Activated T-helper 1 cell treated with anti-CD3 and anti-CD28 coated beads, Interleukin-12 subunit alpha, Interleukin-12 subunit beta, Interleukin-2, Interleukin-4 antibody, amounts not matched to agents 30 ng/mL and 10 ng/mL and 1 ng/mL, durations not matched to agents 14 hours and 24 hours and 36 hours (primary cell): ENCODE measurements around the gene GPA33. TPM values are rescaled to one million over a fixed set of nuclear protein-coding genes. Genes with fewer than 3 reads are reported as not detected.
"Not testable (repeated sequence)": the region's sequence is repeated elsewhere in the genome, so short reads cannot be mapped to it uniquely, and the experiment has no call there.

Experiments
- DNase-seq: peaks from one replicate; pipeline ENCODE4 v3.0.0; 2021; ENCODE audit warnings: low spot score
- H3K27ac Mint-ChIP-seq: one replicate; pipeline ENCODE4 v1.8.0; 2021; ENCODE audit warnings: mild to moderate bottlenecking, mixed read lengths
- H3K27me3 Mint-ChIP-seq: one replicate; pipeline ENCODE4 v1.8.0; 2022; ENCODE audit warnings: mild to moderate bottlenecking, moderate library complexity, mixed read lengths; ENCODE audit not compliant: insufficient read depth
- H3K36me3 Mint-ChIP-seq: one replicate; pipeline ENCODE4 v1.8.0; 2021; ENCODE audit warnings: low read depth, mixed read lengths
- H3K4me1 Mint-ChIP-seq: one replicate; pipeline ENCODE4 v1.8.0; 2021; ENCODE audit warnings: low read depth, mixed read lengths
- H3K4me3 Mint-ChIP-seq: one replicate; pipeline ENCODE4 v1.8.0; 2021; ENCODE audit warnings: mild to moderate bottlenecking, moderate library complexity, mixed read lengths
- H3K9me3 Mint-ChIP-seq: one replicate; pipeline ENCODE4 v1.8.0; 2021; ENCODE audit warnings: mixed read lengths
- intact Hi-C: fragments of 100-400 bp; cut with micrococcal nuclease; formaldehyde crosslinking; loops from one replicate; pipeline ENCODE4 v1.15.1; 2024
- total RNA-seq: library from RNA; stranded (reverse); gene quantifications from 2 replicates; pipeline ENCODE4 v1.2.3, GENCODE V29; 2022

The GPA33 gene
- total RNA-seq, 1 donor from 2014 or later = 0.08 TPM

DNA sequence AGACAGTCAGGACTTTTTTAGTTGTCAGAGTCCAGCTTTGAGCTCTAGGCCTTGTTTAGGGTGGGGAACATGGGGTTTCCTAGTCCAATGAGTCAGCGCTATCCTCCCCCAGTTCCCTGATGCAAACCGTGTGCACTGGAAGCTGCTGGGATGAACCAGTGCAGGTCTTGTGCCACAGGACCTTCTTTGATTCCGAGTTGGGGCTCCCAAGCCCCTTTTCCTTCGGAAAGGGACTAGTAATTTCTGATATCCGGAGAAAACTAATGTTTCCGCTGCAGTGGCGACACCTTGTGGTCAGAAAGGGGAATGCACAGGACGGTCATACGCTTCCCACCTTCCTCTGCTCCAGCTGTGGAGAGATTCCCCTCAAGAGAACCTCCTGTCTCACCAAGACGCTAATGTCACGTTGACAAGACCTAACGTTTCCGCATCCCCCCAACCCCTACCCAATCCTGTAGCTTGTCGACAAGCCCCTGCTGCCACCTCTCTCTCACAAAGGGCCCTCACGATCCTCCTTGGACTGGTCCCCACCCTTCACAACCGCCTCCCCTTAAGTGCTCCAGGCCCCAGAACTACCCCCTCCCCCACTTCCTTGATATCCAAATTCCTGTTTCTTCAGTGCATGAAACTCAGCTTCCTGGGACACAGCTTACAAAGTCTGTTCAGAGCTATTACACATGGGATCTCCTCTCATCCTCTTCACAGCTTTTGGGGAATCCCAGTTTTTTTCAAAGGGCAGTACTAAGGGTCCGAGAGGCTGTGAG lies 30.9 kb downstream of the GPA33 start:
- intact Hi-C loops = loop anchor here (1.0 to 10.0 kb wide), 7 partner anchors 14 to 1134 kb away; partner anchors contain the start of genes ILDR2 and TADA1
- Mint-ChIP-seq H3K4me1 (peaks cover 8% of the 10 kb centered on the region), H3K27me3 (no peaks in the 10 kb centered on the region), H3K4me3 (no peak overlapping the region), H3K36me3 (no peaks in the 10 kb centered on the region), H3K9me3 (no peaks in the 10 kb centered on the region), H3K27ac (no peak overlapping the region)
- DNase-seq = peak; percentile 60

DNA sequence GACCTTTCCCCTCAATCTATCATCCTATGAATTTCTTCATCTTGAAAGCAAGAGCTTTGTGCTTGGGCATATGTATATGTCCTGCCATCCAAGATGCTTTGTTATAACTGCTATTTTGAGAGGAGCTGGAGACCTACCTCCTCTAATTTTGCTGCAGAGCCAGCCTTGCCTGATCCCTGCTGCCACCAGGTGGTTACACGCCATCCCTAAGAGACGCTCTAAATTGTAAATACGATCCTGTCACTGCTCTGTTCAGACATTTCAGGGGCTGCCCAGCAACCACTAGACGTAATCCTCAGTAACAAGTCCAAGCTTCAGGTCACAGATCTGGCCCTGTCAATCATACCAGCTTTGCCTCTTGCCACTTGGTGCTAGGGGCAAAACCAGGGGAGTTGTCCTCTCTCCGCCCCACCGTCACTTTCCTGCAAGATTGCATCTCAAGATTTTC lies 32.9 kb downstream of the GPA33 start:
- Mint-ChIP-seq H3K4me1 (peaks cover 8% of the 10 kb centered on the region), H3K9me3 (no peaks in the 10 kb centered on the region), H3K4me3 (no peak overlapping the region), H3K27ac (no peak overlapping the region), H3K36me3 (no peaks in the 10 kb centered on the region), H3K27me3 (no peaks in the 10 kb centered on the region)
- DNase-seq = no peak
- intact Hi-C loops = loop anchor here (5.0 to 10.0 kb wide), 2 partner anchors 315 to 1132 kb away; no protein-coding TSS in a partner anchor

GRCh38 chr1:167056529-167057231 lies 33.5 kb downstream of the GPA33 start:
- Mint-ChIP-seq H3K36me3 (no peaks in the 10 kb centered on the region), H3K9me3 (no peaks in the 10 kb centered on the region), H3K27ac (no peak overlapping the region), H3K4me1 (peaks cover 8% of the 10 kb centered on the region), H3K4me3 (no peak overlapping the region), H3K27me3 (no peaks in the 10 kb centered on the region)
- no peak for DNase-seq
- intact Hi-C loops = loop anchor here (5.0 to 10.0 kb wide), 2 partner anchors 314 to 1132 kb away; no protein-coding TSS in a partner anchor

- intact Hi-C loops = loop anchor here (5.0 to 10.0 kb wide), 2 partner anchors 313 to 1130 kb away; no protein-coding TSS in a partner anchor
- H3K27ac Mint-ChIP-seq = no peak overlapping the region
These were observed 35.1 kb downstream of the GPA33 start for GRCh38 chr1:167054946-167055630.

GRCh38 chr1:167054531-167054930 lies 35.6 kb downstream of the GPA33 start:
- H3K4me1 Mint-ChIP-seq = peaks cover 7% of the 10 kb centered on the region
- DNase-seq = no peak
- no peak overlapping the region for H3K27ac Mint-ChIP-seq
- H3K9me3 Mint-ChIP-seq = no peaks in the 10 kb centered on the region
- H3K36me3 Mint-ChIP-seq = no peaks in the 10 kb centered on the region
- no peak overlapping the region for H3K4me3 Mint-ChIP-seq
- intact Hi-C loops = loop anchor here (10.0 kb wide), 1 partner anchor 1130 kb away; no protein-coding TSS in a partner anchor
- H3K27me3 Mint-ChIP-seq = no peaks in the 10 kb centered on the region

More at GRCh38 chr1:167054946-167055630, 35.1 kb downstream of the GPA33 start:
- Mint-ChIP-seq H3K27me3 (no peaks in the 10 kb centered on the region), H3K36me3 (no peaks in the 10 kb centered on the region), H3K9me3 (no peaks in the 10 kb centered on the region), H3K4me1 (peaks cover 8% of the 10 kb centered on the region), H3K4me3 (no peak overlapping the region)
- DNase-seq = no peak

- no peak overlapping the region for H3K4me3 Mint-ChIP-seq
- H3K36me3 Mint-ChIP-seq = no peaks in the 10 kb centered on the region
- DNase-seq = no peak
- no peaks in the 10 kb centered on the region for H3K9me3 Mint-ChIP-seq
- H3K27ac Mint-ChIP-seq = no peak overlapping the region
- no peaks in the 10 kb centered on the region for H3K4me1 Mint-ChIP-seq
- intact Hi-C loops = loop anchor here (10.0 kb wide), 1 partner anchor 1128 kb away; no protein-coding TSS in a partner anchor
- H3K27me3 Mint-ChIP-seq = peaks cover 8% of the 10 kb centered on the region
These were observed 37.8 kb downstream of the GPA33 start for GRCh38 chr1:167052389-167052788.

- peaks cover 9% of the 10 kb centered on the region for H3K27me3 Mint-ChIP-seq
- no peak overlapping the region for H3K4me3 Mint-ChIP-seq
- no peak overlapping the region for H3K27ac Mint-ChIP-seq
- no peak for DNase-seq
- no peaks in the 10 kb centered on the region for H3K9me3 Mint-ChIP-seq
- no peaks in the 10 kb centered on the region for H3K36me3 Mint-ChIP-seq
- no peaks in the 10 kb centered on the region for H3K4me1 Mint-ChIP-seq
- intact Hi-C loops = loop anchor here (10.0 kb wide), 1 partner anchor 1127 kb away; no protein-coding TSS in a partner anchor
These were observed 38.3 kb downstream of the GPA33 start for GRCh38 chr1:167051907-167052306.

- Mint-ChIP-seq H3K4me3 (peak overlapping the region; percentile 79), H3K36me3 (no peaks in the 10 kb centered on the region), H3K4me1 (peaks cover 19% of the 10 kb centered on the region), H3K27me3 (peaks cover 29% of the 10 kb centered on the region), H3K9me3 (no peaks in the 10 kb centered on the region), H3K27ac (no peak overlapping the region)
- peak; percentile 65 for DNase-seq
- intact Hi-C loops = loop anchor here (1.0 to 5.0 kb wide), 3 partner anchors 15 to 134 kb away; no protein-coding TSS in a partner anchor
These were observed 46.3 kb downstream of the GPA33 start for GRCh38 chr1:167043752-167044488.

DNA sequence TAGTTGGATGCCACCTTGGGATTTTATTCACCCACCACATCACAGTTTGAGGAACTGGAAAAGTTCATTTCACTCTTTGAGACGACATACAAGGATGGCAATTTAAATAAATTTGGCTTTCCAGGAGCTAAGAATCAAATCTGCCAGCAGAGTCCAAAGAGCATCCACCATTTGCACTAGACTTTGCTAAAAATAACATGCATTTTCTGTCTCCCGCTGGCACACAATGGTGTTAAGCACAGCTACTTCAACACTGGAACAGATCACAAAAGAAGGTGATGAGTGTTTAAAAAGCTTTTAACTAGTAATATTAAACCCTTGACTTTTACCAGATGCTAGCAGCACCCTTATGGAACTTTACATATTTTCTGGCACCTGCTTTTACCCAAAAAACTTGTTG lies 56.5 kb downstream of the GPA33 start:
- no peaks in the 10 kb centered on the region for H3K9me3 Mint-ChIP-seq
- H3K36me3 Mint-ChIP-seq = no peaks in the 10 kb centered on the region
- no peak for DNase-seq
- H3K27ac Mint-ChIP-seq = no peak overlapping the region
- peaks cover 7% of the 10 kb centered on the region for H3K27me3 Mint-ChIP-seq
- intact Hi-C loops = no loop called here
- H3K4me3 Mint-ChIP-seq = no peak overlapping the region
- H3K4me1 Mint-ChIP-seq = no peaks in the 10 kb centered on the region

DNA sequence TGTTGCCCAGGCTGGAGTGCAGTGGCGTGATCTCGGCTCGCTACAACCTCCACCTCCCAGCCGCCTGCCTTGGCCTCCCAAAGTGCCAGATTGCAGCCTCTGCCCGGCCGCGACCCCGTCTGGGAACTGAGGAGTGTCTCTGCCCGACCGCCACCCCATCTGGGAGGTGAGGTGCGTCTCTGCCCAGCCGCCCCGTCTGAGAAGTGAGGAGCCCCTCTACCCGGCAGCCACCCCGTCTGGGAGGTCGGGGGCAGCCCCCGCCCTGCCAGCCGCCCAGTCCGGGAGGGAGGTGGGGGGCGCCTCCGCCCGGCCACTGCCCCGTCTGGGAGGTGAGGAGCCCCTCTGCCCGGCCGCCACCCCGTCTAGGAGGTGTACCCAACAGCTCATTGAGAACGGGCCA lies 60.6 kb downstream of the GPA33 start:
- H3K4me3 Mint-ChIP-seq, H3K9me3 Mint-ChIP-seq, H3K4me1 Mint-ChIP-seq, intact Hi-C loops, H3K36me3 Mint-ChIP-seq, H3K27ac Mint-ChIP-seq, DNase-seq: not testable (repeated sequence)
- H3K27me3 Mint-ChIP-seq = peaks cover 20% of the 10 kb centered on the region

DNA sequence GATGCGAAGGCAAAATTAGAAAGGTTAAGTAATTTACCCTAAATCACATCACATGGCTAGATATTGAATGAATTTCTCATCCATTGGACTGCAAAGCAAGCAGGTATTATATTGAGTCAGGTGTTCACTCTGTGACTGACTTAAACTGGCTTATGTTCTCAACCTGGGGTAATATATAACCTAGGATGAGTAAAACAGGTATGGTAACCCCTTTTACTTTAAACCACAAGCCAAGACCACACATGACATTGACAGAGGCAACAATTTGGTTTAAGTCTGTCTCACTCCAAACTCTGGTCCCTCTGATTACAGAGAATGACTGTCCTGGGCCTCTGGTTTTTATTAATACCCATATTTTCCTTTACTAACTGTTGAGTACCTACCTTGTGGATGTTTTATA lies 67.8 kb downstream of the GPA33 start:
- Mint-ChIP-seq H3K9me3 (no peaks in the 10 kb centered on the region), H3K27me3 (peaks cover 11% of the 10 kb centered on the region), H3K4me1 (no peaks in the 10 kb centered on the region), H3K4me3 (no peak overlapping the region), H3K27ac (no peak overlapping the region), H3K36me3 (no peaks in the 10 kb centered on the region)
- intact Hi-C loops = no loop called here
- no peak for DNase-seq

GRCh38 chr1:167016100-167016750 lies 74.0 kb downstream of the GPA33 start:
- H3K9me3 Mint-ChIP-seq = no peaks in the 10 kb centered on the region
- H3K4me3 Mint-ChIP-seq = no peak overlapping the region
- H3K27ac Mint-ChIP-seq = no peak overlapping the region
- intact Hi-C loops = no loop called here
- no peaks in the 10 kb centered on the region for H3K36me3 Mint-ChIP-seq
- peaks cover 12% of the 10 kb centered on the region for H3K27me3 Mint-ChIP-seq
- DNase-seq = no peak
- no peaks in the 10 kb centered on the region for H3K4me1 Mint-ChIP-seq
